GM21576 (cell line): ENCODE data around the gene REP15.
"Not testable (repeated sequence)": the region's sequence is repeated elsewhere in the genome, so short reads cannot be mapped to it uniquely, and the experiment has no call there.

ENCODE experiments used
- ATAC-seq: cut with Tn5 transposase; IDR thresholded peaks from one replicate; pipeline ENCODE4 v1.9.1; 2021; ENCODE audit warnings: mild to moderate bottlenecking, moderate library complexity; ENCODE audit not compliant: unreplicated experiment

REP15 gene, protein sequence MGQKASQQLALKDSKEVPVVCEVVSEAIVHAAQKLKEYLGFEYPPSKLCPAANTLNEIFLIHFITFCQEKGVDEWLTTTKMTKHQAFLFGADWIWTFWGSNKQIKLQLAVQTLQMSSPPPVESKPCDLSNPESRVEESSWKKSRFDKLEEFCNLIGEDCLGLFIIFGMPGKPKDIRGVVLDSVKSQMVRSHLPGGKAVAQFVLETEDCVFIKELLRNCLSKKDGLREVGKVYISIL

DNA sequence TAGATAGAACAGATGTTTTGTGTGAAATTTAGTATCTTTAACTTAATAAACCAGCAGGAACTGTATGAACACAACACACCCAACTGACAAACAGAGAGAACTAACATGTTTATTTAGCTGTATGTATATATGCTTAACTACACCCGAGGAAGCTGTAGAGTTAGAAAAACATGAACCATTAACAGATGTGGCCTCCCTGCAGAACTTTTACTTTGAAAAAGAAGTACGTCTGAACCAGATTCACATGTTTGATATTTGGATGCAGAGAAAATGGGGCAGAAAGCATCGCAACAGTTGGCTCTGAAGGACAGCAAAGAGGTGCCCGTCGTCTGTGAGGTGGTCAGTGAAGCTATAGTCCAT, at the start of gene REP15:
Gene REP15 (plus strand): TSS at position 155 of the 360 bp plus-strand sequence. CDS start 116 bp downstream, at position 271.
- ATAC-seq: no peak

DNA sequence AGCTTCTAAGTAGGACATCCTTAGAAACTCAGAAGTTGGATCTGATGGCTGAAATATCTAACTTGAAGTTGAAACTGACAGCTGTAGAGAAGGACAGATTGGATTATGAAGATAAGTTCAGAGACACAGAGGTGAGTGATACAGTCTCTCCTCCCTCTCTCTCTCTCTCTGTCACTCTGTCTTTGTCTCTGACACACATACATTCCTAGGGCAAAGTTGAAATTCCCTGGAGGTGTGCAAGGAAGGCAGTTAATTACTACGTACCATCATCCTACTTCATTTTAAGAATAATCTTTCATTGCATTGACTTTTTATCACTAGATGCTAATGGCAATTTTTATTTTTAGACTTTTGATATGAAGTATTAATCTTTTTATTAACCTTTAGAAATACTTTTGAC, 46.2 kb upstream of the REP15 start:
- ATAC-seq: no peak

DNA sequence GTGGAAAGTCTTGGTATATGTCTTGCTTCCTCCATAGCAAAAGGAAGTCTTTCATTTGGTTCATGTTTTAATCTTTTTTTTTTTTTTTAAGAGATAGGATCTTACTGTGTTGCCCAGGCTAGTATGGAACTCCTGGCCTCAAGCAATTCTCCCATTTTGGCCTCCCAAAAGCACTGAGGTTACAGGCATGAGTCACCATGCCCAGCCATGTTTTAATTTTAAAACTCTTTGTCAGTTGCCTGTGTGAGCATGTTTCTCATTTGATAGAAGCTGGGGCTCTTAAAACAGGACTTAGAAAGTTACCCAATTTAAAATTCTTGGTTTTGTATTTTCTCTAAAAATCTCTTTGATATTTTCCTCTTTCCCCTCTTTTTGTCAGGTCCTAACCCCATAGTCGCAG, 45.0 kb upstream of the REP15 start:
- ATAC-seq: no peak

DNA sequence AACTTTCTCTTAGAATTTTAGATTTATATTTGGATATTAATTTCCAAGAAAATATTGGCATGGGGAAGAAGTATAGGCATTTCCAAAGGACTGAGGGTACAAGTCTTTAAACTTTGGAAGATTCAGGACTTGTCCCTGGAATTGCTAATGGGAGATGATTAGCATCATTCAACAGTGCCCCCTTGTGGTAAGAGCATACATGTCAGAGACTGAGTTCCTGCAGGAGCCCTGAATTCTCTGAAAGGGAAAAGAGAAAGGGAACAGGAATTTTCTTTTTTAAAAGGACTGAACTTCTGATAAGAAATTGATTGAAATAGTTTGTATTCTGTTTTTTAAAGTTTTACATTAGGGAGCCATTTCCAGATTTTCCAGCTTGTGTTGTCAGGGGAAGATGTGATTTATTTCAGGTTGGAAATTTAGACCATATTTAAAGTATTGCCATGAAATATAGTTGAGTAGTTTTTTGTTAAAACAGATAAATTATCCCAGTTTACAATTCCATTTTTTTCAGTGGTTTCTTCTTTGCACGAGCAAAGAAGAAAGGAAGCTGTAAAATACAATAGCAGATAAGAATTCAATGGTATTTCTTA, 44.0 kb upstream of the REP15 start:
- no peak for ATAC-seq

DNA sequence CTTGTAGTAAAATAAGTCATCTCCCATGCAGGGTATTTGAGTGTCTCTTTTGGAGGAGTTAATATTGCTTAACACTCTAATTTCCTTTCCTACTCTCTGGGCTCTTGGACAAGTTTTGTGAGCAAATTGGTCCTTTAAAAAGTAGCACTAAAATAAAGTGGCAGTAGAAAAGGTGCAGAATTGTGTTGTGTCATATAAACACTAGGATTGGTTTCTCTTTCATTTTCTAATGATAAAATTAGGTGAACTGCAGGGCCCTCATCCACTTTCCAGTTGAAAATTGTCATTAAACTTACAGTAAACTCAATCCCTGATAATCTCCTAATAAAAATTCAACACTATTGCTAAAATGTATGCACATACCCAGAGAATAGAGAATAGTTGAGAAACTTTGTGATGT, 42.6 kb upstream of the REP15 start:
- ATAC-seq: no peak

DNA sequence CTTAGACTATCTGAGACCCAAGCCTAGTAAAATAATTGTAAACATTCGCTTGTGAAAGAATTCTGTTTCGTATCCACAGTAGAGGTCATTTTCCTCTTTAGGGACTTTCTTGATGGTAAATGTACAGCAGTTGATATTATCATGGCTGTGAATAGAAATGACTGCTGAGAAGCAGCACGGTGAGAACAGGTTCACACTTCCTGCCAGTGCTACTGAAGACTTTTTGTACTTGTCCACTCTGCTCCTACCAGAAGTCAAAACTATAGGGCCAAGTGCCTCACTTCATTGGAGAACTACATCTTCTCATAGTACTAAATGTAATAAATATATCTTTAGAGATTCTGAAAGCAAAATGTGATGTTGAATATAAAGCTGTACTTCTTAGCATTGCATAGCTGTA, 40.8 kb upstream of the REP15 start:
- not testable (repeated sequence) for ATAC-seq

DNA sequence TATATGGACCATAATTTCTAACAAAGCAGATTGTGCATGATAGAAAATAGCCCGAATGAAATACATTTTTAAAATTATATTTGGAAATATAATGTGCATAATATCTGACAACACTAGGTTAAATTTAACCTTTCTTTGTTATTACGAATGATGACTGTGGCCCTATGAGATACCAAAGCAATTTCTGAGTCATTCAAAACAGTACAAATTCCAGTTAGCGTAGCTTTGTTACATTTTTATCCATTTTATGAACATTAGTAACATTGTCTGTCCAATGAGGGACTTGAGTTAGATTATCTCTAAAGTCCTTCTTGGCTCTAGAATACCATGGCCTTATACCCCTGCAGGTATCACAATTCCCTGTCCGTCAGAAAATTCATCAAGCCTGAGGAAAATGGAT, 39.0 kb upstream of the REP15 start:
- ATAC-seq: no peak

DNA sequence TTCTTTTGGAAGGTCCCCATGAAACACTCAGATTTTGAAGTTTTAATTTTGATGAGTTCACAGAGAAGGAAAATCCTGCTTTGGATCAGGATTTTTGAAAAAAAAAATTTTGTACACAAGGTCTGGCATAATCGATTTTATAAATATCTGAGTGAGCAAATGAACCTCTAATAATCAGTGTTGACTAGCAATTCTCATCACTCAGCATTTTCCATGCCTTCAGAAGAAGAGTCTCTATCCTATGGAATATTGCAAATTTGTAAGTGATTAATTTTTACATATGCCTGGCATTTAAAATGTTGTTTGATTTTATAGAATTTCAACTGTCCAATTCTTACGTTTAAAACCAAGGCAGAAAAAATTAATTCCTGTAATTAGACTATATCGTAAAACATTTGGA, 30.5 kb upstream of the REP15 start:
- ATAC-seq: no peak

DNA sequence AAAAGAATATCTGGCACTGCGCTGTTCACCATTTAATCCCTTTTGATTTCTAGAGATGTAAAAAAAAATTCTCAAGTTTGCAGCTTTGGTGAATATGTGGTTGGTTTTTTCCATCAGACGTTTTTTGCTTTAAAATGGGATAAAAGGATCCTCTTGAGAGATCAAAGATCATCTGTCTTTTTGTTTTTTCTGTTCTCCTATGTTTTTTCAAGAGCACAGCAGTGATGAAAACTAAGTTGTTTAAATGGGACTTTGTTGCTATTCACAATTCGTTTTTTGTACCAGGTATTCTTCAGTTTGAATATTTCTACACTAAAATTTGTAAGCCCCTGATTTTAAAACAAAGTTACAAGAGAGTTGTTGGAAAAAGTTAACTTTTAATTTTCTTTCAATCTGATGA, 29.7 kb upstream of the REP15 start:
- no peak for ATAC-seq

DNA sequence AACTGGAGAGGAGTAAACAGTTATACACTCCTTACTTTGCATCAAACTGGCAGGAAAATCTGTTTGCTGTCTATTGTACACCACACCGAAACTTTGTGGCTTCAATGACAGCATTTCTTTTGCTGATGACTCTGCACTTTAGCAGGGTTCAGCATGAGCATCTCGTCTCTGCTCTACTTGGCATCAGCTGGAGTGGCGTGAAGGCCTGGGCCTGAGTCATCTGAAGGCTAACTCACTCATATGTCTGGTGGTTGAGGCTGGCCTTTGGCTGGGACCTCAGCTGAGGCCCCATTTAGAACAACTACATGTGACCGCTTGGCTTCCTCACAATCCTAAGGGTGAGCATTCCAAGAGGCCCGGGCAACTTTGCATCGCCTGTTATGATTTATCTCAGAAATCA, 28.7 kb upstream of the REP15 start:
- no peak for ATAC-seq

DNA sequence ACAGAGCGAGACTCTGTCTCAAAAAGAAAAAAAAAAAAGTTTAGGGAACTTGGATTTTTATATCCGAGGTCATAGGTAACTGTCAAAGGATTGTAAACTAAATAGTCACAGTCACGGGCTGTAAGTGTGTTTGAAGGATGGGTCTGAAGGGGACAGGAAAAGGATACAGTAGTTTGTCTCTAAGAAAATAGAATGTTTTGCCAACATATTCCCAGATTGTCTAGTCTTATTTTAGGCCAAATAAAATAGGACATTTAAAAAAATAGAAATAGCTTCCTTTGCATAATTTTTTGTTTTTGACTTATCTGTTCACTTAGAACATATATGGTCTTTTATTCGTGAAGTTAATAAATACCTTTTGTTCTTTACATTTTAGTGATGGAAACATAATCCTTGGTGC, 24.2 kb upstream of the REP15 start:
- ATAC-seq: no peak

DNA sequence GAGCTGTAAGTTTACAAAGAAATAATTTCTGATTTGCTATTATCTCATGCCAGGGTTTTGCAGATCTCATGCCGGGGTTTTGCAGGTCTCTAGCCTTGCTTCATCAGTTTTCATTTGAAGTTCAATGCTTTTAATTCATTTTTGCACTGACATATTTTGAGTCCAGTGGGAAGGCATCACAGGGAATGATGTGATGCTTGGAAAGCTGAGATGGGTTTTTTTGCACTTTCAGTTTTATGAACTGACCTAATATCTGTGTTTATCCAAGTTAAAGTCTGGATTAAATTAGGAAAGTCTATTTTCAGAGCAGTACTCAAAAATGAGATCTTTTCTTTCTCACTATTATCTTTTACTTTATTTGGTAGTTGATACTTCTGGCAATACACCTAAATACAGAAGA, 23.6 kb upstream of the REP15 start:
- ATAC-seq: no peak

DNA sequence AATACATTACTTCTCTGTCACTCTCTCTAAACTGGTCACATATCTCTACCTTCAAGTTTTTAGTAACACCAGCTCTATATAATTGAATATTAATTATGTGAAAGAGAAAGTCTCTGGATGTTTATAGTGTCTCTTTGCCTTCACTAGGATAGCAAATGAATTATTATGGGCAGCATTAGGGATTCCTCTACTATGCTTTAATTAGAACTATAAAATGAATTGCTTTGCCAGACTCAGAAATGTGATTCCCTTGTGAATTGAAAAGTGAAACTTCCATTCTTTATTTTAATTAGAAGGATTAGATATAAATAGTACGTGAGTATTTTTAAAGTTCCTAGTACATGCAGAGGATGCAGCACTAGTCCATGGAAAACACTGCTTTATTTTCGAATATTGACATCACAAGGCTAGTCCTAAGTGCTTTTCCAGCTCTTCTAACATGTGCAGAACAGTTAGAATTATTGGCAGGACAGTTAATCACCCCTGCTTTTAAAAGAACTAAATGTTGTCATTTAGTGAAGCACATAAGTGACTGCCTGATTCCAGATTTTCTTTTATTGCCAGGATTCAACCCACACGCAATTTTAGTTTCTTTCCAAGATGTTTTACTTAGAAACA, 23.0 kb upstream of the REP15 start:
- no peak for ATAC-seq

DNA sequence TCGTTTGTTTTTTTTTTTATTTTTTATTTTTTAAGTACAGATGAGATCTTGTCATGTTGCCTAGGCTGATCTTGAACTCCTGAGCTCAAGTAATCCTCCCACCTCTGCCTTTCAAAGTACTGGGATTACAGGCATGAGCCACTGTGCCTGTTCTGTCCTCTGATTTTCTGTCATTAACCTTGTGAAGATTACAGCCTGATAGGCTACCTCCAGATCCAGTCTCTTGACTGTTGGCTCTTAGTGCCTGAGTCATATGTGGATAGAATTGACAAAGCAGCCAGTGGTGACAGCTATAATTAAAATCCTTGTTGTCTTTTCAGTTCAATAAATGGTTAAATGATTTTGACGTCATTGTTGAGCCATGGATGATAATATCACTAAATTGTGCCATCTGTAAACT, 21.3 kb upstream of the REP15 start:
- ATAC-seq: no peak

DNA sequence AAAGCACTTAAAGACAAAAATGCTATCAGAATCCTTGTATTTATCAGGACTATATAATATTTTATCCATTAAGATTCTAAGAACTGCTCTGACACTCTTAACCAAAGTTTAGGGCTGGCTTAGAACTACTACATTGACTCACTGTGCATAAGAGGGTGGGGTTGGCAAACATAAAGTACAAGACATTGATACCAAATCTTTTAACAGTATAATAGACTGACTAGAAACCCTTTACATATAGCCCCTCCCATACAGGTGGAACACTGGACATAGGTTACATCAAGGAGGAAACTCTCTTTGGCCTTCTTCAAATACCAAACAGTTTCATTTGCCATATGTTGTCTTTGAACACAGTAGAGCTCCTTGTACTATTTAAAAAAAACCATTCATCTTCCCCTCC, 15.6 kb upstream of the REP15 start:
- ATAC-seq: no peak

DNA sequence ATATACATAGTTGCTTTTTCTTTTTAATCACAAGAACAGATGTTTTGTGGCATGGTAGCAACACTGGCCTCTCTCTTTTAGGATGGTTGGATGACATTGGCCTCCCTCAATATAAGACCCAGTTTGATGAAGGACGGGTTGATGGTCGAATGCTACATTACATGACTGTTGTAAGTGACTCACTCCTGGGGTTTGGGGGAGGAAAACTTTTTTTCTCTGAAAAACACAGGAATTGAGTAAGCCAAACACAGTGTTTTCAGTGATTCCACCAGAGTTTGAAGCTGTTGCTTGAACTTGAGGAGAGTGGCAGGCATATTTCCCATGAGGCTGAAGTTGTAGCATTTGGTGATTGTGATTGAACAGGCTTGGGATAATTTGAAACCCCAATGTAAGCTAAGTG, 13.7 kb upstream of the REP15 start:
- ATAC-seq: no peak

DNA sequence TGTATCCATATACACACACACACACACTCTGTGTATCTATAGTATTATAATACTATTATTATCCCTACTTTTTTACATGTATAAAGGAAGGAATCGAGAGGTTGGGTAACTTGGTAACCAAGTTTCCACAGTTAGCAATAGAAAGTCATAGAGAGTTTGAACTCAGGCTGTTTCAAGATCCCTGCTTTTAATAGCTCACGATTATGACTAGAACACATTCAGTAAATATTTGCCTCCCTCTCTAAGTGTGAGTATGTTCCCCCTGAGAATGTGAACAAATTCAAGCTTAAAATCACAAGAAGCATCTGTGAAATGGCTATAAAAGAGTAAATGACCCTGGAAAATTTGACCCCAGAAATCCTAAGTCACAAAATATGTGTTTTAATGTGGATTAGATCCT, 11.0 kb upstream of the REP15 start:
- ATAC-seq: no peak

DNA sequence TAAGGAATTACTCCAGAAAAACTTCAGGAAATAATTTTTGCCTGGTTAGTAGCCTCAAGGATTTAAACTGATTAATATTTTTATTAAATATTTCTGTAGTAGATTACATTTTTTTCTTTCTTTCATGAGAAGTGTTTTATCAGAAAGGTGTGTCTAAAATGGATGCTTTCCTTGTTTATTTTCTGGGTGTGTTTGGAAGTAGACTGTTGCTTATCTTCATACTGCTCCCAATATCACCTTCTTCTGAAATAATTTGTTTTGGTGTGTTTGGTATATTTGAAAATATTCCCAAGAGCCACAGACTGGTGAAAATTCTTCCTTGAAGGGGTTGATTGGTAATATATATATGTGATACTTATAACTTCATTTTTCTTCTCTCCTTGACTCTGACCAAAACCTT, 10.1 kb upstream of the REP15 start:
- ATAC-seq: no peak

DNA sequence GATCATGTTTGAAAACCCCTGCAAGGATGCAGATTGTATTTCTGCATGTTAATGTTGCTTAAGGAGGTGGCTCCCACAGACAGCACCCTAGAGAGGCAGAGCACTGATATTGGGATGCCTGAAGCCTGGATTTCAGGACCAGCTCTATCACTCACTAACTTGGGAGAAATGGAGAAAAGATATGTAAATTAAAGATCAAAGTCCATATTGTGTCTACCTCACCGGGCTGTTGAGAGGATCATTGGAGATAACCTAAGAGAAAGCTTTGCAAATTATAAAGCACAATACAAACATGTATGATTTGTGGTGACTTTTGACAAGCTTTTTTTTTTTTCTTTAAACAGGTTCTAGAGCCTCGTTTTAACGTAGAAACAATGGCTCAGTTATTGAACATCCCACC, 7.6 kb upstream of the REP15 start:
- ATAC-seq: no peak

DNA sequence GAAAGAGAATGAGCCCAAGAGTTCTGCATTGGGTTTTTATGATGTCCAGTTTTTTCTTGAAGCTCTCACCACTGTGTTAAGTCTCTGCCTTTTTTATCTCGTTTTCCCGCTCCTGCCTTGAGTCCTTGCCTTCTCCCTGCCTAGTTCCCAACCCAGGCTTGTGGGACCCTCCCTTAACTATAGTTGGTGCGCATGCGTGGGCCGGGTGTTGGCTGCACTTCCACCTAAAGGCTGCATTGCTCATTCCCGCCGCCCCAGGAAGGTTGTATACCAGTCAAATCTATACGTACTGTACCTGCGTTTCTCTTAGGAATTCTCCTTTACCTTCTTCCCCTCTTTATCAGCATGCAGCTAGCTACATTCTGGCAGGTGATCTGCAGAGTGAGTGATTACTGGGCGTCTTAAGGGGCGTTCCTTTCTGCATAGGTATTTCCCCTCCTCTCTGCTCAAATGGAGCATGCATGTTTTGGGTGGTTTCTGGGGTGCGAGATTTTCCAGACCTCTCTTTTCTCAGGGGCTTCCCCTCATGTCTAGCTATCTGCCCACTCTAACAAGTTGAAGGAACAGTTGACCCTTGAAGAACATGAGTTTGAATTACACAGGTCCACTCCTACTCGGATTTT, 6.6 kb upstream of the REP15 start:
- no peak for ATAC-seq

DNA sequence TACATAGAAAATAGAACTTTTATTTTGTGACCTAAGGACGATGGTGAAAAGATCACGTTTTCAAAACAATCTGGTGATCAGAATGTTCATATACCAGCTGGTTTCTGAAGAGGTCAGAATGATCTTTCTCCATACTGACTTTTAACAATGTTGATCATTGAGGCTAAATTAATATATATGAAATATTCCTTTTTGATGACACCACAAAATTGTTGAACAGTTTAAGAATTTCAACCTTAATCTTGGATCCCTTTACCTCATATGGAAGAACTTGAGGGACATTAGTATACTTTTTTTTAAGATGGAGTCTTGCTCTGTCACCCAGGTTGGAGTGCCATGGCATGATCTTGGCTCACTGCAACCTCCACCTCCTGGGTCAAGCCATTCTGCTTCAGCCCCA, 2.8 kb upstream of the REP15 start:
- no peak for ATAC-seq

DNA sequence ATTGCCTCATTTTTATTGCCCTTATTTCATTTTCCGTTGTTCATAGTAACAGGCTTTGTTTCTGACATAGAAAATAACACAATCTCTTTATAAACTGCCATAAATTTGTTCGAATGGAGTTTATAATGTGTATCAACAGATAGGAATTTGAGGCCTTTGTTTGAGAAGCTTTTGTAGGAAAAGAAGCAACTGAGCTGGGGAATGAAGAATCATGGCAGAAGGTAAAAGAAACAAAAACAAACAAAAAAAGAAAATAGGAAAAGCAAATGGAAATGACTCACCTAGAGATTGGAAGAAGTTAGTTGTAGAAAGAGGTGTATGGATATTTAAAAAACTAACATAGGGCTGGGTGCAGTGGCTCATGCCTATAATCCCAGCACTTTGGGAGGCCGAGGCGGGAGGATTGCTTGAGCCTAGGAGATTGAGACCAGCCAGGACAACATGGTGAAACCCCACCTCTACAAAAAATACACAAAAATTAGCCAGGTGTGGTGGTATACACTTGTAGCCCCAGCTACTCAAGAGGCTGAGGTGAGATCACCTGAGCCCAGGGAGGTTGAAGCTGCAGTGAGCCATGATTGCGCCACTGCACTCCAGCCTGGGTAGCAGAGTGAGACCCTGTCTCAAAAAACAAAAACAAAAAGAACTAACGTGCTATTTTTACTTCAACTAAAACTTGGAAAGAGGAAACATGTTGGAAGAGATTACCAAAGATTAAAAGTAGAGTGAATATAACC, 523 bp upstream of the REP15 start:
- no peak for ATAC-seq
